Stimulated activated CD8-positive, alpha-beta memory T cell treated with anti-CD3 and anti-CD28 coated beads, Interleukin-12 subunit alpha, Interleukin-12 subunit beta, amount 100 ng/mL, for 1 hour (primary cell): ENCODE data around the gene SLC25A40.
"Not testable (repeated sequence)": the region's sequence is repeated elsewhere in the genome, so short reads cannot be mapped to it uniquely, and the experiment has no call there.

Source experiments
- DNase-seq: peaks from one replicate; pipeline ENCODE4 v3.0.0-alpha.2; 2020; ENCODE audit warnings: low read depth

Gene SLC25A40

GRCh38 chr7:87876040-87876868, at the start of gene SLC25A40, which contains the start of gene DBF4:
TSS of gene SLC25A40 (minus strand) at chr7:87876360. CDS start at chr7:87858727, 17,633 bp downstream.
TSS of gene DBF4 (plus strand) at chr7:87876493. CDS start at chr7:87876733, 240 bp downstream.
- DNase-seq = peak; percentile 86

GRCh38 chr7:87922759-87923395, 46.7 kb upstream of the SLC25A40 start:
- DNase-seq = not testable (repeated sequence)

GRCh38 chr7:87920578-87920977, 44.4 kb upstream of the SLC25A40 start:
- no peak for DNase-seq

- DNase-seq = no peak
Observed at GRCh38 chr7:87919875-87920274, 43.7 kb upstream of the SLC25A40 start.

GRCh38 chr7:87918740-87919139, 42.6 kb upstream of the SLC25A40 start:
- DNase-seq = no peak

GRCh38 chr7:87912121-87912520, 36.0 kb upstream of the SLC25A40 start:
- DNase-seq = no peak

- not testable (repeated sequence) for DNase-seq
Observed at GRCh38 chr7:87908814-87909213, 32.7 kb upstream of the SLC25A40 start.

GRCh38 chr7:87907136-87907906, 31.2 kb upstream of the SLC25A40 start:
- DNase-seq = not testable (repeated sequence)

GRCh38 chr7:87899255-87899654, 23.1 kb upstream of the SLC25A40 start:
- DNase-seq = no peak

- no peak for DNase-seq
Observed at GRCh38 chr7:87895363-87895762, 19.2 kb upstream of the SLC25A40 start.

GRCh38 chr7:87886875-87887274, 10.7 kb upstream of the SLC25A40 start:
- no peak for DNase-seq

- DNase-seq = no peak
Observed at GRCh38 chr7:87885018-87885417, 8.9 kb upstream of the SLC25A40 start.

GRCh38 chr7:87882151-87882937, 6.2 kb upstream of the SLC25A40 start:
- no peak for DNase-seq

- no peak for DNase-seq
Observed at GRCh38 chr7:87878208-87878735, 2.1 kb upstream of the SLC25A40 start.

GRCh38 chr7:87877366-87878040, 1.3 kb upstream of the SLC25A40 start:
- DNase-seq = no peak

- peak; percentile 14 for DNase-seq
Observed at GRCh38 chr7:87876869-87877234, 692 bp upstream of the SLC25A40 start.

- DNase-seq = no peak
Observed at GRCh38 chr7:87875151-87876039, 765 bp downstream of the SLC25A40 start.

- DNase-seq = no peak
Observed at GRCh38 chr7:87874066-87874465, 2.1 kb downstream of the SLC25A40 start.

GRCh38 chr7:87873328-87873727, 2.8 kb downstream of the SLC25A40 start:
- not testable (repeated sequence) for DNase-seq

GRCh38 chr7:87872346-87872745, 3.8 kb downstream of the SLC25A40 start:
- DNase-seq = no peak
